Measurements from ENCODE around the gene DPEP3. TPM values are rescaled to one million over a fixed set of nuclear protein-coding genes. Genes with fewer than 3 reads are reported as not detected.

The DPEP3 gene
- total RNA-seq, 8 experiments from 2014 or later, result 0.66 TPM; not detected in 7

- in situ Hi-C loops (cut with MboI; ENCODE audit: low pct_unique_long_range_greater_than_20kb in 2 of 9, low sequenced_read_pairs in 9 of 9, unreplicated experiment in 9 of 9), result no loop called here
- Histone ChIP-seq H3K27ac (no peak overlapping the region), H3K4me3 (peak overlapping the region in 2 of 5 donors; percentile 42 to 61), H3K4me1 (replicated peaks in 1 of 2) (peaks cover 0 to 5% of the 10 kb centered on the region in 2 donors)
- WGBS, 10 experiments, result 0 to 80% (median 80%) methylated on average over 1 to 7 of the region's 40 CpGs; no CpG with 5 or more reads in 3 of the 10 experiments
- no peak for ATAC-seq (replicated peaks in 6 of 8)
These were observed 10.9 kb downstream of the DPEP3 start for GRCh38 chr16:67969254-67970039.

DNA sequence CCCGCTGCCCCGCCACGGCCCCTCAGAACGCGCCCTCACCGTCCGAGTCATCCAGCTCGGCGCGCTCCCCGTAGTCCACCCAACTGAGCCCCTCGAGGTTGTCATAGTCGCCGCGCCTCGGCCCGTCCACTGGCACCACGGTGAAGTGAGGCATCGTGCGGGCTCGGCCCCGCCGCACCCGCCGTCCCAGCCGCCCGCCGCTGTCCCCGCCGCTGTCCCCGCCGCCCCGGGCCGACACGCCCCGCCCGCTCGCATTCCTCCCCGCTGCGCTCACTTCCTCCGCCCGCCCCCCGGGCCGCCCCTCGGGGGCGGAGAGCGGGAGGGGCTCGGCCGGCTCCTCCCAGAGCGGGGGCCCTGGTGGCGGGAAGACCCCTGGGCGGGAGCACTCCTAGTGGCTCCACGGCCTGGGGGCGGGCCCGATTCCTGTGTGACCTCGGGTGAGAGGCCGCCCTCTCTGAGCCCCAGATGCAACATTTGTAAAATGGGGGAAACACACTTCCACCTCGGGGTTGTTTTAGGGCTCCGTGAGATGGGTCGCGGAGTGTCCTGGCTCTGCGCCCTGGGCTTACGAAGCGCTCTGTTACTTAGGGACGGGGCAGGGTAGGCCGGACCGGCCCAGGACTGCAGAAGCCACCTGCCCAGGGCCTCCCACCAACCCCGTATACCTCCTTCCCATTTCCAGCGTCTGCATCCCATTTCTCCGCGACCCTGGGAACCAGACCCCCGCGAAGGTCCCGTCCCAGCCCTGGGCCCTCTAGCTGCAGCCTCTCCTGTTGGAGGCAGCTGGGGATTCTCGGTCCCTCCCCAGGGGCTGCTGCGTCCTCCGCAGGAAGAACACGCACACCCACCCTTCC lies 11.7 kb downstream of the DPEP3 start, which contains the start of gene SLC12A4:
TSS of gene SLC12A4 (minus strand) at position 238 of the 854 bp plus-strand sequence. CDS start at position 154, 84 bp downstream.
- peak; percentile 54 to 84 (median 76) for ATAC-seq (replicated peaks in 6 of 8)
- Histone ChIP-seq H3K4me3 (peak within 1 kb of the TSS; percentile 29 to 61 (median 42)), H3K27ac (peak within 1 kb of the TSS in 1 of 2 donors; percentile 35), H3K4me1 (replicated peaks in 1 of 2) (peaks cover 0 to 5% of the 10 kb centered on the region in 2 donors)
- 4 to 40% (median 9%) methylated on average over 1 to 4 of the region's 78 CpGs; no CpG with 5 or more reads in 7 of the 10 experiments for WGBS, 10 experiments
- in situ Hi-C loops (cut with MboI; ENCODE audit: low pct_unique_long_range_greater_than_20kb in 2 of 9, low sequenced_read_pairs in 9 of 9, unreplicated experiment in 9 of 9), result no loop called here

DNA sequence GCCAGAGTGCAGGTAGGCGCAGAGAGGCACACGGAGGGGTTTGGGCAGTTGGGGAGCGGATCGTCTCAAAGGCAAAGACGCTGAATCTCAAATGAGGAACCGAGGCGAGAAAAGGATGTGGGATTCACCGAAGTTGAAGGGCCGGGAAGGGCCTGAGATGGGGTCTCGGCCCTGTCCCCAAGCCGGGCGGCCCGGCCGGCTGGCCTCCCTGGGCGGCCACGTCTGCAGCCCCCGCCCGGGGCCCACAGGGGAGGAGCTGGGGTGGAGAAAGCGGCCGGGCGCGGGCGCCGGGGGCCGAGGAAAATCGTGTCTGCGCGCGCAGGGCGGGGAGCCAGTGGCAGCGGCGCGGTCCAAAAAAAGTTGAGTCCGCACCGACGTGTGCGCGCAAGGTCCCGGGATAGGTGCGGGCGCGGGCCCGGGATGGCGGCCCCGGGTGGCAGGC lies 12.3 kb downstream of the DPEP3 start:
- WGBS, 10 experiments, result 0 to 27% (median 0%) methylated on average over 1 to 6 of the region's 45 CpGs; no CpG with 5 or more reads in 6 of the 10 experiments
- peak overlapping the region in 1 of 2 donors; percentile 35 for H3K27ac ChIP-seq
- in situ Hi-C loops (cut with MboI; ENCODE audit: low pct_unique_long_range_greater_than_20kb in 2 of 9, low sequenced_read_pairs in 9 of 9, unreplicated experiment in 9 of 9), result no loop called here
- H3K4me3 ChIP-seq, result peak overlapping the region; percentile 29 to 61 (median 42)
- peak; percentile 16 to 61 (median 50) for ATAC-seq (replicated peaks in 6 of 8)
- H3K4me1 ChIP-seq (replicated peaks in 1 of 2), result peaks cover 0 to 5% of the 10 kb centered on the region in 2 donors

DNA sequence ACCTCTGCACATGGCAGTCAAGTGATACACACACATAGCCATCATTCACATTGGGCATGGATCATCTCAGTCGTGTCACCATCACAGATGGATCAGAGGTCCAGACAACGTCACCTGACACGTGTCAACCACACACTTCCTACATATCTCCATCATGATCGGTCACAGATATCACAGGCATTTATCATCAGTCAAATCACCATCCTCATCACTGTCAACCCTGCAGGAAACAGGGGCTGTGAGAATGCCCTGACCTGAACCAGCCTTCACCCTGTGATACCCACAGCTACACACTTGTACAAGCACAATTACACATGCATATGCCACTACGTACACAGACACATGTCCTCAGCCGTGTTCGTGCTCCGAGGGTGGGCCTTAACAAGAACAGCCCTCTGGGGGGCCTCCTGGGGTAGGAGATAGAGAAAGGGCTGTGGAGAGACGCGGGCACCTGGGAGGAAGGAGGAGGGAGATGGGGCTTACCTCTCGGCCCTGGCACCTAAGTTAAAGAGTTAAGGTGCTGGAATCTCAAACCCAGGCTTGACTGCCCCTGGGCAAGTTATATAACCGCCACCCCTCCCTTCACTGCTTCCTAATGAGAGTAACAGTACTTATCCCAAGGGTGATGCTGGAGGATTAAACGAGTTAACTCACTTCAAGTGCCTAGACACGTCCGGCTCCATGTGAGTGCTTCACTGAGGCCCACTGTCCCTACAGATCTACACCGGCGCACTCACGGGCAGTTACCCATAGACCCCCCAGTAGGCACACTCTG lies 12.9 kb downstream of the DPEP3 start:
- Histone ChIP-seq H3K4me3 (peak overlapping the region; percentile 29 to 61 (median 42)), H3K27ac (peak overlapping the region in 1 of 2 donors; percentile 35), H3K4me1 (replicated peaks in 1 of 2) (peaks cover 0 to 5% of the 10 kb centered on the region in 2 donors)
- in situ Hi-C loops (cut with MboI; ENCODE audit: low pct_unique_long_range_greater_than_20kb in 2 of 9, low sequenced_read_pairs in 9 of 9, unreplicated experiment in 9 of 9), result no loop called here
- 0 to 58% (median 6%) methylated on average over 1 to 11 of the region's 18 CpGs; no CpG with 5 or more reads in 3 of the 10 experiments for WGBS, 10 experiments
- peak; percentile 1 to 28 (median 14) for ATAC-seq (replicated peaks in 6 of 8)

DNA sequence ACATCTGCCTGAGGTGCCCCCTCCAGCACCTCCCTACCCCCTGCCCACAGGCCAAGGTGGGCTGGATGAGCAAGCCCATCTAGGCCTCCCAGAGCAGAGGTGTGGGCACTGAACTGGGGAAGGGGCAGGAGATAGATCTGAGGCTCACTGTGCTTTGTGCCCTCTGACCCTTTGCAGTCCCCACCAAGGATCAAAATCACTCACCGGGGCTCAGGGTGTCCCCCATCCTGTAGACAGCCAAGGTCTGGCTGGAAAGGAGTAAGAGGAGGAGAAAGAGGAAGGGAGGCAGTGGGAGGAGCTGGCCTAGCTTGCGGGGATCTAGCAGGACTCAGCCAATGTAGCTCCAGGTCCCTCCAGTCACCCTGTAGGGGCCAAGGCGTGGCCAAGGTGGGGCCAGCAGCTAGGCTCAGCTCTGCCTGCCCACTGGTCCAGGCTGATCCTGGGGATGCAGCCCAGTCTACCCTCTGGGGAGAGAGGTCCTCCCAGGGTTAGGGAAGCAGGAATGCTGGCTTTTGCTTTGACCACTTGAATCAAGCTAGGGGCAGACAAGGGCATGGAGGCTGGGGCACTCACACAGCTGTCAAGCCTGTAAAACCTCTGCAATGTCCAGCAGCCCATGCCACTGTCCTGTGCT lies 13.6 kb downstream of the DPEP3 start:
- peak in 3 of 8 experiments; percentile 20 to 48 (median 21) for ATAC-seq (replicated peaks in 6 of 8)

GRCh38 chr16:67965668-67966548 lies 14.4 kb downstream of the DPEP3 start:
- Histone ChIP-seq H3K27ac (no peak overlapping the region), H3K4me3 (no peak overlapping the region), H3K4me1 (replicated peaks in 1 of 2) (peaks cover 0 to 5% of the 10 kb centered on the region in 2 donors)
- in situ Hi-C loops (cut with MboI; ENCODE audit: low pct_unique_long_range_greater_than_20kb in 2 of 9, low sequenced_read_pairs in 9 of 9, unreplicated experiment in 9 of 9), result no loop called here
- WGBS, 10 experiments, result 70 to 100% (median 90%) methylated on average over 1 to 5 of the region's 11 CpGs; no CpG with 5 or more reads in 4 of the 10 experiments
- peak in 2 of 8 experiments; percentile 6 to 12 for ATAC-seq (replicated peaks in 6 of 8)

More for the DNA sequence above, 13.6 kb downstream of the DPEP3 start:
- WGBS, 10 experiments, result 90% methylated on average over 2 of the region's 3 CpGs; no CpG with 5 or more reads in 9 of the 10 experiments
- no peak overlapping the region for H3K27ac ChIP-seq
- H3K4me3 ChIP-seq, result no peak overlapping the region
- in situ Hi-C loops (cut with MboI; ENCODE audit: low pct_unique_long_range_greater_than_20kb in 2 of 9, low sequenced_read_pairs in 9 of 9, unreplicated experiment in 9 of 9), result no loop called here
- peaks cover 0 to 5% of the 10 kb centered on the region in 2 donors for H3K4me1 ChIP-seq (replicated peaks in 1 of 2)

GRCh38 chr16:67964477-67965131 lies 15.7 kb downstream of the DPEP3 start:
- 60 to 95% (median 82%) methylated on average over 1 to 4 of the region's 6 CpGs; no CpG with 5 or more reads in 6 of the 10 experiments for WGBS, 10 experiments
- no peak overlapping the region for H3K27ac ChIP-seq

GRCh38 chr16:67963662-67964321 lies 16.5 kb downstream of the DPEP3 start:
- H3K4me3 ChIP-seq, result no peak overlapping the region
- in situ Hi-C loops (cut with MboI; ENCODE audit: low pct_unique_long_range_greater_than_20kb in 2 of 9, low sequenced_read_pairs in 9 of 9, unreplicated experiment in 9 of 9), result no loop called here
- no peak for ATAC-seq (replicated peaks in 6 of 8)
- WGBS, 10 experiments, result 20 to 100% (median 60%) methylated on average over 1 to 10 of the region's 32 CpGs; no CpG with 5 or more reads in 6 of the 10 experiments
- H3K27ac ChIP-seq, result no peak overlapping the region
- H3K4me1 ChIP-seq (replicated peaks in 1 of 2), result peaks cover 0 to 3% of the 10 kb centered on the region in 2 donors

More at GRCh38 chr16:67964477-67965131, 15.7 kb downstream of the DPEP3 start:
- in situ Hi-C loops (cut with MboI; ENCODE audit: low pct_unique_long_range_greater_than_20kb in 2 of 9, low sequenced_read_pairs in 9 of 9, unreplicated experiment in 9 of 9), result no loop called here
- ATAC-seq (replicated peaks in 6 of 8), result no peak
- H3K4me3 ChIP-seq, result no peak overlapping the region
- H3K4me1 ChIP-seq (replicated peaks in 1 of 2), result peaks cover 0 to 5% of the 10 kb centered on the region in 2 donors

DNA sequence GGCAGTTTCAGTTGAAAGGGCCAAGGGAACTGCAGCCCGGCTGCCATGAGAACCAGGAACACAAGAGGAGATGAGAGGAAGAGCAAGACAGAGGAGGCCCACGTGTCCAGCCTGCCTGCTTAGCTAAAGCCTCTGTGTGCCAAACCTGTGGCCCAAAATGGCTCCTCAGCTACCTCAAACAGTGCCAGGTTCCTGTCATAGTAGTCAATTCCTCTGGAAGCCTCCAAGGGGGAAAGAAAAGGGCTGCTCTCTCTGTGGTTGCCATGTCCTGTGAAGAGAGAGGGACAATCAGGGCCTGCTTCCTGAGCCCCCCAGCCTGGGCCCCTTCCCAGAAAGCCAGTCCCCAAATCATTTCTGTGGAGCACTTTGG lies 17.0 kb downstream of the DPEP3 start:
- Histone ChIP-seq H3K4me1 (replicated peaks in 1 of 2) (peaks cover 0 to 3% of the 10 kb centered on the region in 2 donors), H3K4me3 (no peak overlapping the region), H3K27ac (no peak overlapping the region)
- ATAC-seq (replicated peaks in 6 of 8), result no peak
- in situ Hi-C loops (cut with MboI; ENCODE audit: low pct_unique_long_range_greater_than_20kb in 2 of 9, low sequenced_read_pairs in 9 of 9, unreplicated experiment in 9 of 9), result no loop called here
- 100% methylated on average over 1 of the region's 2 CpGs; no CpG with 5 or more reads in 7 of the 10 experiments for WGBS, 10 experiments

- Histone ChIP-seq H3K27ac (no peak overlapping the region), H3K4me3 (no peak overlapping the region), H3K4me1 (replicated peaks in 1 of 2) (peaks cover 0 to under 1% of the 10 kb centered on the region in 2 donors)
- in situ Hi-C loops (cut with MboI; ENCODE audit: low pct_unique_long_range_greater_than_20kb in 2 of 9, low sequenced_read_pairs in 9 of 9, unreplicated experiment in 9 of 9), result no loop called here
- 67 to 94% methylated on average over 1 to 5 of the region's 8 CpGs; no CpG with 5 or more reads in 8 of the 10 experiments for WGBS, 10 experiments
- ATAC-seq (replicated peaks in 6 of 8), result no peak
These were observed 18.2 kb downstream of the DPEP3 start for GRCh38 chr16:67962135-67962534.

All from motor neuron (in vitro differentiated cells).